HG03354 (cell line): ENCODE results near the gene SPHK1.
A peak's percentile ranks its signal among the peaks of the same experiment; 100 is the strongest.
"Not testable (repeated sequence)": the region's sequence is repeated elsewhere in the genome, so short reads cannot be mapped to it uniquely, and the experiment has no call there.

Experiments used
- ATAC-seq: cut with Tn5 transposase; IDR thresholded peaks from one replicate; pipeline ENCODE4 v1.9.1; 2021; ENCODE audit warnings: mild to moderate bottlenecking; ENCODE audit not compliant: unreplicated experiment, poor library complexity, severe bottlenecking

Gene SPHK1

GRCh38 chr17:76384222-76384986 lies at the start of gene SPHK1:
Gene SPHK1, plus strand, starts transcription at chr17:76384609. Its CDS starts 1,036 bp downstream, at chr17:76385645.
- ATAC-seq = peak; percentile 68

DNA sequence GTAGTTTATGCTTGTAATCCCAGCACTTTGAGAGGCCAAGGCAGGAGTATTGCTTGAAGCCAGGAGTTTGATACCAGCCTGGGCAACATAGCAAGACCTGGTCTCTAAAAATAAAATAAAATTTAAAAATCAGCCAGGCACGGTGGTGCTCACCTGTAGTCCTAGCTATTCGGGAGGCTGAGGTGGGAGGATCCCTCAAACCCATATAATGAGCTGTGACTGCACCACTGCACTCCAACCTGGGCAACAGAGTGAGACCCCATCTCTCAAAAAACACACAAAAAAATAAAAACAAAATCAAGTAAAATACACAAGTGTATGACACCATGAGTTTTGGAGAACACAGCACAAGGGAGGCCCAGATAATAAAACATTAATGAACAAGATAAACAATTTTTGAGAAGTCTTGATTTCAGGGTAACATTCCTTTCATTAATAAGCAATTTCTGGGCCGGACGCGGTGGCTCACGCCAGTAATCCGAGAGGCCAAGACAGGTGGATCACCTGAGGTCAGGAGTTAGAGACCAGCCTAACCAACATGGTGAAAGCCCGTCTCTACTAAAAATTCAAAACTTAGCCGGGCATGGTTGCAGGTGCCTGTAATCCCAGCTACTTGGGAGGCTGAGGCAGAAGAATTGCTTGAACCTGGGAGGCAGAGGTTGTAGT lies 48.6 kb upstream of the SPHK1 start:
- no peak for ATAC-seq

DNA sequence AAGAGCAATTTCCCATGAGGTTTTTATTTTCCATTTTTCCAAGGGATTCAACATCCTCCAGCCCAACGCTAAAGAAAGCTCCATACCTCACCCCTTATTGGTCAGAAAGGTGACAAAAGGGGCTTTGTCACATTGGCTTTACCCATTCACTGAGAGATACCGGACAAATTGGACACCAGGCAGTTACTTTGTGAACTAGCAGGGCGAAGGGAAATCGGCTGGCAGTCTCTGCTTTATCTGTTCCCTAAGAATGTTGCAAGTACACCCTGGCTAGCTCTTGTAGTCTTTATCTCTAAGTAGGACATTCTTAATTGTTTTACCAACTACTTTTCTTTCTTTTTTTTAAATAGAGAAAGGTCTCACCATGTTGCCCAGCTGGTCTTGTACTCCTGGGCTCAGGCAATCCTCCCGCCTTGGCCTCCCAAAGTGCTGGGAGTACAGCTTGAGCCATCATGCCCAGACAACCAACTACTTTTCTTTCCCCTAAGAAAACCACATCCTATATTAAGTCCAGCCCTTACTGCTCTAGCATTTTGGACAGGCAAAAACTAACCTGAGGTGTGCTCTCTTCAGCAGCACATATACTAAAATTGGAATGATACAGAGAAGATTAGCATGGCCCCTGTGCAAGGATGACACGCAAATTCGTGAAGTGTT lies 47.5 kb upstream of the SPHK1 start:
- no peak for ATAC-seq

- no peak for ATAC-seq
Measured at GRCh38 chr17:76337413-76337777, 47.0 kb upstream of the SPHK1 start.

- ATAC-seq = no peak
Measured at GRCh38 chr17:76341301-76341700, 43.1 kb upstream of the SPHK1 start.

- no peak for ATAC-seq
Measured at GRCh38 chr17:76343106-76343505, 41.3 kb upstream of the SPHK1 start.

GRCh38 chr17:76345377-76345974 lies 38.9 kb upstream of the SPHK1 start:
- ATAC-seq = no peak

DNA sequence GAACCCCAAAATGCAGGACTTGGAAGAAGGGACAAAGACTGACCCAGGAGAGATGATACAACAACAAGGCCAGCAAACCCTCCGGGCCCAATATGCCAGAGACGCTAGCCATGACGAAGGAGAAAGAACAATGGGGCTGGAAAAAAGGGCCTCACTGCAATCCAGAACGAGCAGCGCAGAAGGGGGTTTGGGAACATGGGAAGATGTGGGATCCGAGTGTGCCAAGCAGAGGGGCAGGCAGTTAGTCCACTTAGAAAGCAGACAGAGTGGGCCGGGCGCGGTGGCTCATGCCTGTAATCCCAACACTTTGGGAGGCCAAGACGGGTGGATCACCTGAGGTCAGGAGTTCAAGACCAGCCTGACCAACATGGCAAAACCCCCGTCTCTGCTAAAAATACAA lies 37.5 kb upstream of the SPHK1 start:
- not testable (repeated sequence) for ATAC-seq

GRCh38 chr17:76350463-76350862 lies 33.9 kb upstream of the SPHK1 start:
- no peak for ATAC-seq

DNA sequence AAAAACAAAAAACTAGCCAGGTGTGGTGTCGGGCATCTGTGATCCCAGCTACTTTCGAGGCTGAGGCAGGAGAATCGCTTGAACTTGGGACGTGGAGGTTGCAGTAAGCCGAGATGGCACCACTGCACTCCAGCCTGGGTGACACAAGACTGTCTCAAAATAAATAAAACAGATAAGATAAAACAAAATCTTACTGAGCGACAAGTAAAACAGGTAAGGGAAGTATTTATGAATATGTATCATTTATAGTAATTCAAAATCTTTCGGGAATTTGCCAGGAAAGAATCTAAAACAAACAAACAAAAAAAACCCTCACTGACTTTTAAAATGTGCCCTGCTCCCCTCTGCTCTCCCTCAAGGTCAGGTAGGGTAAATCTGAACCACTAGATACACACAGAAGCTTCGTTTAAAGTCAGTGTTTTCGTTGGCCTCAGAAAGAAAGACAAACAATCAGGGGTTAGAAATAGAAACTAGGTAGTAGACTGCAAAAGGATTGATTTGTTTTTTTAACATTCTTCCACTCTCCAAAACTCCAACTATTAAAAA lies 32.8 kb upstream of the SPHK1 start:
- ATAC-seq = no peak

GRCh38 chr17:76353004-76353598 lies 31.3 kb upstream of the SPHK1 start:
- ATAC-seq = peak; percentile 11

DNA sequence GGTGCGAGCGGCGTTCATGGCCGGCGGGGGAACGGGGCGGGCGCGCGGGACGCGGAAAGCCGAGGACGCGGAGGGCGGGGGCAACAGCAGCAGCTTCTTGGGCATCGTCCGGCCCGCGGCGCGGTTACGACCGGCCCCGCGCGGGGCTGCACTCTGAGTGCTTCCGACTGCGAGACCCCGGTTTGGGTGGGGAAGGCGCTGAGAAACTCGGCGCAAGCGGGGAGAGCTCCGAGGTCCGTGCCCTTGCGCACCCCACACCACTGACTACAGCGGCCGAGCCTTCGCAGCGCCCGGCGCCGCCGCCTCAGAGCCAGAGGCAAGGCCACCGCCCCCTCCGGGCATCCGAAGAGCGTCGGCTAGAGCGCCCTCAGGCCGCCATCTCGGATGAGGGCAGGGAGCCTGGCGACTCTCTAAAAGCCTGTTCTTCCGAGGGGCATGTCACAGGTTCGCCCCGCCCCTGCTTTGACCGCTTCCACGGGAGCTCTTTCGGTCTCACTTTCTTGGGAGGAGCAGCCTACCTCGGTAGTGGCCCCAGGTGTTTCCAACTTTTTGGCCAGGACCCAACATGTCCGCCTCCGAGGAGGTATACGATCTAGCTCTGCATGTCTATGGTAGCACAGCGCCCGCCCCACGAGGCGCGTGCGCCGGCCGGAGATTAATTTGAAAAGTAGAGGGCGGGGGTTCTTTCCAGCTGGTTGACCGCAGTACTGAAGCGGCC lies 30.7 kb upstream of the SPHK1 start, which contains the start of gene PRPSAP1:
Gene PRPSAP1 (minus strand): TSS at position 318 of the 718 bp plus-strand sequence. CDS start 213 bp downstream, at position 105.
- peak; percentile 91 for ATAC-seq

DNA sequence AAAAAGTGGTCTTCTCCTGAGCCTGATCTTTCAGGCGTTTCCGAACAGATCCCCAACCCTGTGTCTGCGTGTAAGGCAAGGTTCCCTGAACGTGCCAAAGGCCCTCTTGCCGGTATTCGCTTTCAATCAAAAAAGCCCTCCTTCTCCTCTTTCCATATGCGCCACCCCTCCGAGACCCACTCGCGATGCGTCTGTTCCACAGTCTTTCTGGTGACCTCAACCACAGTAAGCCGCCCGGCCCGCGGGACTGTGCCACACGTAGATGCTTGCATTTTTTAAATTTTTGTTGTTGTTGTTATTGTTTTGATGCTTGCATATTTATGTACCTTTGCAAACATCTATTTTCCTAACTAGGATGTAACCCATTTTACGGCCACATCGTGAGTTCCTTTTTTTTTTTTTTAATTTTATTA lies 30.1 kb upstream of the SPHK1 start:
- ATAC-seq = no peak

GRCh38 chr17:76354747-76355310 lies 29.6 kb upstream of the SPHK1 start:
- ATAC-seq = no peak

DNA sequence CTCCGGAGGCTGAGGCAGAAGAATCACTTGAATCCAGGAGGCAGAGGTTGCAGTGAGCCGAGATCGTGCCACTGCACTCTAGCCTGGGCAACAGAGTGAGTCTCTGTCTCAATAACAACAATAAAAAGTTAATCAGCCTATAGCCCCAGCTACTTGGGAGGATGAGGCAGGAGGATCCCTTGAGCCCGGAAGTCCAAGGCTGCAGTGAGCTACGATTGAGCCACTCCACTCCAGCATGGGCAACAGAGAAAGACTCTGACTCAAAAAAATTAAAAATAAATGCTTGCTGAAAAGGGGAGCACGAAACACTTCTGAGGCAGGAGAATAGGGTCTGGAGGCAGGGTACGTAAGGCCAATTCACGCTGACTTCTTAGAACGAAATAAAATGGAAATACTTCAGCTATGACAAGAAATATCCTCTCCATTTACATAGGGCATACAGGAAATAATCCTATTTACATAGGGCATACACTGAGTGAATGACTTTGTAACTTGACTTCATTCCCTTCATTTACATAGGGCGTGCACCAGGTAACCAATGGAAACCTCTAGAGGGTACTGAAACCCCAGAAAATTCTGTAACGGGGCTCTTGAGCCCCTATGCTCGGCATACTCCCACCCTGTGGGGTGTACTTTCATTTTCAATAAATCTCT lies 27.5 kb upstream of the SPHK1 start:
- ATAC-seq = no peak

GRCh38 chr17:76357597-76358158 lies 26.7 kb upstream of the SPHK1 start:
- no peak for ATAC-seq

- ATAC-seq = no peak
Measured at GRCh38 chr17:76359375-76359774, 25.0 kb upstream of the SPHK1 start.

DNA sequence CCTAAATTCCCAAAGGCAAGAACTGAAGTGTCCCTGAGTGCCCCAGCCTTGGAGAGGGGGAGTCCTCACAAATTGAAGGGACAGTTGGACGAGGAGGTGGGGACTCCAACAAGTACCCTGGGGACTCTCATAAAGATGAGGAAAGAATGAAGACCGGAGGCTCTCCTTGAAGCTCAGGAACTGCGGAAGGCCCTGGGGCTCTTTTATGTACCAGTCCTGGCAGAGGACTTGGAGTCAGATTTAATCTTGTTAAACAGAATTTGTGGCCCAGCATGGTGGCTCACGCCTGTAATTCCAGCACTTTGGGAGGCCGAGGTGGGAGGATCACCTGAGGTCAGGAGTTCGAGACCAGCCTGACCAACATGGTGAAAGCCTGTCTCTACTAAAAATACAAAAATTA lies 24.6 kb upstream of the SPHK1 start:
- not testable (repeated sequence) for ATAC-seq
